ENCODE data around the gene UTP4.

UTP4 gene

DNA sequence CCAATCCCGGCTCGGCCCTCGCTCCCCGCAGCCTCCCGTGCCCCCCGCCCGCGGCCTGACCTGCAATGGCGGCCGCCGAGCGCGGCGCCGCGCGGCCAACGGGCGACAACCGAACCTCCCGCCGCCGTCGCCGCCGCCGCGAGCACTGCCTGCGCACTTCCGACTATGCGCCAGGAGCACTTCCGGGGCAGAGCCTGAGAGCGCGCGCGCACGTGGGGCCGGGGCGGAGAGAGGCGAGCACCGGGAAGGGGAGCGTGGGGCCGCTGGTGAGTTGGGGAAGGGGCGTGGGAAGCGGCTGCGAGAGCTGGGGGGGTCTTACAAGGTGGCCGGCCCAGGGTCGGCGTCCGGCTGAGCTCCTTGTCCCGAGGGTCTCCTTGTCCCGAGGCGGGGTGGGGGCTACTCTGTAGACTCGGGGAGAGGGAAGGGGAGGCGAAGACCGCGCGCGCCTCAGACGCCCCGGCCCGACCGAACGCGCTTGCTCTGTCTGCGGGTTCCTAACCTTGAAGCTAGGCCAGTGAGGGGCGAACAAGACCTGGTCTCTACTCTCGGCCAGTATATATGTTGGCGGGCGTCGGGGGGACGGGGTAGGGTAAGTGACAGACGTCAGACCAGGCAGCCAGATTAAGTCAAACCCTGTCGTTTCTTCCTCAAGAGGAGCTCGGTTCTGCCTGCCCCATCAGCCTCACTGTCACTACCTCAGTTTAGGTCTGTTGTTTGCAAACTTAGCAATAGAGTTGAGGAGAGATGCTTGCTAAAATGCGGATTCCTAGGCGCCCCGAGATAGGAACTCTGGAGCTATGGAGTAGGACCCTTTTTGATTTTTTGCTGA is at the start of gene UTP4, which contains the start of gene CHTF8:
Gene UTP4, plus strand, starts transcription at position 226 of the 829 bp plus-strand sequence. CDS start 811 bp downstream, outside the sequence.
Gene CHTF8, minus strand, starts transcription at position 165 of the 829 bp plus-strand sequence. CDS start 11,130 bp downstream, outside the sequence.
- in situ Hi-C loops (cut with HindIII; ENCODE audit: low sequenced_read_pairs) = no loop called here
- peak; percentile 27 for DNase-seq (ENCODE audit: low read depth)
- peak within 1 kb of the TSS; percentile 82 for H3K4me3 ChIP-seq (ENCODE audit: low read depth, low read length)
- TF ChIP-seq, protein P1, sequence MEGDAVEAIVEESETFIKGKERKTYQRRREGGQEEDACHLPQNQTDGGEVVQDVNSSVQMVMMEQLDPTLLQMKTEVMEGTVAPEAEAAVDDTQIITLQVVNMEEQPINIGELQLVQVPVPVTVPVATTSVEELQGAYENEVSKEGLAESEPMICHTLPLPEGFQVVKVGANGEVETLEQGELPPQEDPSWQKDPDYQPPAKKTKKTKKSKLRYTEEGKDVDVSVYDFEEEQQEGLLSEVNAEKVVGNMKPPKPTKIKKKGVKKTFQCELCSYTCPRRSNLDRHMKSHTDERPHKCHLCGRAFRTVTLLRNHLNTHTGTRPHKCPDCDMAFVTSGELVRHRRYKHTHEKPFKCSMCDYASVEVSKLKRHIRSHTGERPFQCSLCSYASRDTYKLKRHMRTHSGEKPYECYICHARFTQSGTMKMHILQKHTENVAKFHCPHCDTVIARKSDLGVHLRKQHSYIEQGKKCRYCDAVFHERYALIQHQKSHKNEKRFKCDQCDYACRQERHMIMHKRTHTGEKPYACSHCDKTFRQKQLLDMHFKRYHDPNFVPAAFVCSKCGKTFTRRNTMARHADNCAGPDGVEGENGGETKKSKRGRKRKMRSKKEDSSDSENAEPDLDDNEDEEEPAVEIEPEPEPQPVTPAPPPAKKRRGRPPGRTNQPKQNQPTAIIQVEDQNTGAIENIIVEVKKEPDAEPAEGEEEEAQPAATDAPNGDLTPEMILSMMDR (IDR thresholded peaks at IDR 0.05; ENCODE audit: low read depth, low read length, missing control alignments) = no peak

DNA sequence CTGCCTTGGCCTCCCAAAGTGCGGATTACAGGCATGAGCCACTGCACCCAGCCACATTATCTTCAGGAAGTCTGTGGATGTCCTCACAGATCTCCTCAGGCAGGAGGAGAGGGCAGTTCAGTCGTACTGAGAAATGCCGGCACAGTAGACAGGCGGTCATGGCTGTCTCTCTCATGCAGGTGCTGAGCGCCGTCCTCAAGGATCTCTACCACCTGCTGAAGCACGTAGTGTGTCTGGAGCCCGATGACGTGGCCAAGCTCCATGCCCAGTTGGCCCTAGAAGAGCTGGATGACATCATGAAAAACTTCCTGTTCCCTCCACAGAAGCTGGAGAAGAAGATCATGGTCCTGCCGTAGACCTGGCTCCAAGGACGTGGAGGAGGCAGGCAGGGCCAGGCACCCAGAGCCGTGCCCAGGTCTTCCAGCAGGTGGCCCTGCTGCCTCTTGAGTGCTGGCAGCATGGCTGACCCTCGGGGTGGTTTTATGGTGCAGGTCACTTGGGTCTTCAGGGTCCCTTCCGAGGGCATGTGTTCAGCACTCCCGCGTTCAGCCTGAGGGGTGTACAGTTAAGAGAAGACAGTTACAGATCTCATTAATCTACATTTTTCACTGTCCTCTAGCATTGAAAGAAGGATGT is 49.0 kb upstream of the UTP4 start:
- H3K4me3 ChIP-seq (ENCODE audit: low read depth, low read length) = no peak overlapping the region
- in situ Hi-C loops (cut with HindIII; ENCODE audit: low sequenced_read_pairs) = no loop called here
- no peak for DNase-seq (ENCODE audit: low read depth)
- TF ChIP-seq, protein P1 (IDR thresholded peaks at IDR 0.05; ENCODE audit: low read depth, low read length, missing control alignments) = no peak

- in situ Hi-C loops (cut with HindIII; ENCODE audit: low sequenced_read_pairs) = no loop called here
- TF ChIP-seq, protein P1 (IDR thresholded peaks at IDR 0.05; ENCODE audit: low read depth, low read length, missing control alignments) = no peak
- DNase-seq (ENCODE audit: low read depth) = no peak
- no peak overlapping the region for H3K4me3 ChIP-seq (ENCODE audit: low read depth, low read length)
These were observed 48.2 kb upstream of the UTP4 start for GRCh38 chr16:69084289-69084688.

GRCh38 chr16:69085032-69085695 is 47.3 kb upstream of the UTP4 start:
- no peak for DNase-seq (ENCODE audit: low read depth)
- TF ChIP-seq, protein P1 (IDR thresholded peaks at IDR 0.05; ENCODE audit: low read depth, low read length, missing control alignments) = no peak
- in situ Hi-C loops (cut with HindIII; ENCODE audit: low sequenced_read_pairs) = loop anchor here (5.0 kb wide), 1 partner anchor 53 kb away; no protein-coding TSS in a partner anchor
- no peak overlapping the region for H3K4me3 ChIP-seq (ENCODE audit: low read depth, low read length)

DNA sequence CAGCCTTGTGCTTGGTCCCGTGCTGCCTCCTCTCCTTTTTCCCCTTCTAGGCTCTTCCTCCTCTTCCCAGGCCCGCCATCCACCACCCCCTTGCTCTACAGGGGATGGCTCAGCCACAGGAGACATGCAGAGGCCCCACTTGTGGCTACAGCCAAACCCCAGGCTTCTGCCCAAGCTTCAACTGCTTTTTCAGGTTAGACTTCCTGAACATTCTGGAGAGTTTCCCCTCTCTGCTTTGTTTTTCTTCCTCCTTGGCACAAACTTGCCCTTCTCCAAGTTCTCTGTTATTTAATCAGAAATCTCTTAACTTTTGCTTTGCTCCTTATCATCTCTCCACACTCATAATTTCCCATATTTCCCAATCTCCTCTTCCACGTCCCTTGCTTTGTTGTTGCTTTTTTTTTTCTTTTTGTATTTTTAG is 45.3 kb upstream of the UTP4 start:
- no peak for DNase-seq (ENCODE audit: low read depth)
- in situ Hi-C loops (cut with HindIII; ENCODE audit: low sequenced_read_pairs) = loop anchor here (5.0 kb wide), 1 partner anchor 55 kb away; no protein-coding TSS in a partner anchor
- TF ChIP-seq, protein P1 (IDR thresholded peaks at IDR 0.05; ENCODE audit: low read depth, low read length, missing control alignments) = no peak
- H3K4me3 ChIP-seq (ENCODE audit: low read depth, low read length) = no peak overlapping the region

GRCh38 chr16:69088684-69089083 is 43.8 kb upstream of the UTP4 start:
- in situ Hi-C loops (cut with HindIII; ENCODE audit: low sequenced_read_pairs) = loop anchor here (5.0 kb wide), 1 partner anchor 56 kb away; no protein-coding TSS in a partner anchor
- no peak for DNase-seq (ENCODE audit: low read depth)
- TF ChIP-seq, protein P1 (IDR thresholded peaks at IDR 0.05; ENCODE audit: low read depth, low read length, missing control alignments) = no peak
- H3K4me3 ChIP-seq (ENCODE audit: low read depth, low read length) = no peak overlapping the region
